Peyer's patch (tissue), 4 donors: Measurements from ENCODE around the gene ZNHIT1. TPM values are rescaled to one million over a fixed set of nuclear protein-coding genes. Genes with fewer than 3 reads are reported as not detected.
"Not testable (repeated sequence)": the region's sequence is repeated elsewhere in the genome, so short reads cannot be mapped to it uniquely, and the experiment has no call there.

Experiments used
- DNase-seq, 3 donors: peaks; one replicate each; pipeline ENCODE4 v3.0.0-alpha.2; 2017 to 2019
- H3K27ac ChIP-seq, 4 donors: fragments of 200-600 bp; sonication (generic); one replicate each; pipeline ENCODE4 v1.5.1; 2016 to 2019
- H3K27me3 ChIP-seq, 2 donors: fragments of 200-600 bp; sonication (generic); one replicate each; pipeline ENCODE4 v1.5.1; 2019
- H3K36me3 ChIP-seq, 3 donors: fragments of 200-600 bp; sonication (generic); one replicate each; pipeline ENCODE4 v1.5.1; 2016 to 2019
- H3K4me1 ChIP-seq, 4 donors: fragments of 200-600 bp; sonication (generic); one replicate each; pipeline ENCODE4 v1.5.1; 2016 to 2019
- H3K4me3 ChIP-seq, 4 donors: fragments of 200-600 bp; sonication (generic); 1 replicate in 3 of 4; 2 replicates in 1 of 4; pipeline ENCODE4 v1.5.1; 2016 to 2019; ENCODE audit warnings: mild to moderate bottlenecking in 1 of 4
- H3K9me3 ChIP-seq, 4 donors: fragments of 200-600 bp; sonication (generic); one replicate each; pipeline ENCODE4 v1.5.1; 2016 to 2019; ENCODE audit warnings: mild to moderate bottlenecking in 1 of 4
- CTCF ChIP-seq, 6 experiments: fragments of 450-650 bp in 4 of 6; fragments of 200-600 bp in 2 of 6; sonication (generic) in 1 of 6; IDR thresholded peaks; one replicate each; pipeline ENCODE4 v1.5.1; 2017 to 2019; ENCODE audit warnings: antibody characterized with exemption in 6 of 6, mild to moderate bottlenecking in 3 of 6, moderate library complexity in 1 of 6
- POLR2A ChIP-seq, 2 donors: fragments of 450-650 bp; IDR thresholded peaks; one replicate each; pipeline ENCODE4 v1.5.1; 2017; ENCODE audit warnings: antibody characterized with exemption in 2 of 2, mild to moderate bottlenecking in 2 of 2, moderate library complexity in 2 of 2
- total RNA-seq, 4 donors: library from RNA; depleted of rRNA; stranded (reverse); fragments of >200 nt; gene quantifications; one replicate each; pipeline ENCODE4 v1.1.0, GENCODE V29; 2016

The ZNHIT1 gene
- total RNA-seq, 4 donors from 2014 or later: 37.1 to 142 (median 110) TPM

DNA sequence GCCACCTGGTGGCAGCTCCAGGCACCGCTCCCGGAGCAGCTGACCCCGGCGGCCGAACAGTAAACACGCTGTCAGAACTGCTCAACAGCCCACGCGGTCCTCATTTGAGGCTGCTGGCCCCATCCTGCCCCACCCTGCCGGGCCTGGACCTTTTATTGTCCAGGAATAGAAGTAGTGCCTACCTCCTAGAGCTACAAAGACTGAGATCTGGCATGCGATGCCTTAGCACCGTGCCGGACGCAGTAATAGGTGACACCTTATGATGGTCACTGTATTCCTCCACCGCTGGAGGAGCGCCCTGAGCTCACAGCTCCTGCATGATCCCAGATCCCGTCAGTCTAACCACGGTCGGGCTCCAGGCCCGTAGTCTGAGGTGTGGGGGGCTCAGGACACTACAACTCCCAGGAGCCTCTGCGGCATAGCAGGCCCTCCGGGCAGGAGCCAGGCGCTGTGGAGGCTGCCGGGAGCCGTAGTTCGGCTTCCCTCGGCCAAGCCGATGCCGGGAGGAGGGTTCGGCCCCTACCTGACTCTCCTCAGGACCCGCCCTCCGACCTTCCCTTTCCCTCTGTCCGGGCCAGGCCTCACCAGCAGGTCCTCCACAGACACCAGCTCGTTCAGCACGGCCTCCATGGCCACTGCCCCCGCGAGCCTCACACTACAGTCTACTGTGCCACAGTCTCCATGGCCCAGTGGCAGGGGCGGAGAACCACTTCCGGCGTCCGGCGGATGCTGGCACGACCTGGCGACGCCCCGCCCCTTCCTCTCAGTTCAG, 26.6 kb downstream of the ZNHIT1 start, which contains the start of gene FIS1:
FIS1 (minus strand) TSS at position 707 of the 772 bp plus-strand sequence; CDS start at position 630, 77 bp downstream.
- Histone ChIP-seq H3K9me3 (no peaks in the 10 kb centered on the region), H3K4me3 (peak within 1 kb of the TSS; percentile 70 to 89 (median 77)), H3K36me3 (peaks cover 0 to 17% (median 0%) of the 10 kb centered on the region in 3 donors), H3K4me1 (peaks cover 0 to 26% (median 12%) of the 10 kb centered on the region in 4 donors), H3K27ac (peak within 1 kb of the TSS; percentile 93 to 96 (median 96)), H3K27me3 (no peaks in the 10 kb centered on the region)
- DNase-seq: peak; percentile 95 to 98 (median 97)
- TF ChIP-seq CTCF (IDR thresholded peaks at IDR 0.05) (peak in 5 of 6 experiments; percentile 90 to 97 (median 96)), POLR2A (IDR thresholded peaks at IDR 0.05) (peak; percentile 76 to 85)

DNA sequence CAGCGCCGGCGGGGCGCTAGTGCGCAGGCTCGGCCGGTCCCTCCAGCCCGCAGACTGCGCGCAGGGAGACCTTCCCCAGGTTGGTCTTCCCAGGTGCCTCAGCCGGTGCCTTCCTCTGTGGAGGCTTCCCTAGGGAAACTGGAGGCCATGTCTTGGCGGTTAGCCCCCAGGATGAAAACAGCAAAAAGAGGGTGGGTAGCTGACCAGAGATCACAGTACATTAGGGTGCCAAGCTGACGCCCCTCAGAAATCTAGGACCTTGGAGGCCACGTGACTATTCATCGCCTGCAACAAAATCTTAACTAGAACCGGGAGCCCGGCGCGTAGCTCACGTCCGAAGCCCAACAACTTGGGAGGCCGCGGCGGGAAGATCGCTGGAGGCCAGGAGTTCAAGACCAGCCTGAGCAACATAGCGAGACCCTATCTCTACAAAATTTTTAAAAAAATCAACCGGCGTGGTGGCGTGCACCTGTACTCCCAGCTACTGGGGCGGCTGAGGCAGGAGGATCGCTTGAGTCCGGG, 27.2 kb downstream of the ZNHIT1 start:
- Histone ChIP-seq H3K9me3 (no peaks in the 10 kb centered on the region), H3K4me3 (peak overlapping the region; percentile 70 to 89 (median 77)), H3K27ac (peak overlapping the region; percentile 93 to 96 (median 96)), H3K27me3 (no peaks in the 10 kb centered on the region), H3K36me3 (peaks cover 0 to 16% (median 0%) of the 10 kb centered on the region in 3 donors), H3K4me1 (peaks cover 0 to 33% (median 12%) of the 10 kb centered on the region in 4 donors)
- peak in 1 of 2 donors; percentile 6 for TF ChIP-seq POLR2A (IDR thresholded peaks at IDR 0.05)
- TF ChIP-seq CTCF (IDR thresholded peaks at IDR 0.05): no peak
- DNase-seq: no peak

- no peak overlapping the region for H3K27ac ChIP-seq
- TF ChIP-seq CTCF (IDR thresholded peaks at IDR 0.05): no peak
- TF ChIP-seq POLR2A (IDR thresholded peaks at IDR 0.05): no peak
- peaks cover 3 to 35% (median 12%) of the 10 kb centered on the region in 4 donors for H3K4me1 ChIP-seq
- H3K9me3 ChIP-seq: no peaks in the 10 kb centered on the region
- peaks cover 0 to 20% (median 0%) of the 10 kb centered on the region in 3 donors for H3K36me3 ChIP-seq
- H3K27me3 ChIP-seq: no peaks in the 10 kb centered on the region
- no peak for DNase-seq
- H3K4me3 ChIP-seq: no peak overlapping the region
Observed at GRCh38 chr7:101248276-101248675, 30.3 kb downstream of the ZNHIT1 start.

- H3K27me3 ChIP-seq: no peaks in the 10 kb centered on the region
- TF ChIP-seq POLR2A (IDR thresholded peaks at IDR 0.05) (no peak), CTCF (IDR thresholded peaks at IDR 0.05) (no peak)
- H3K9me3 ChIP-seq: no peaks in the 10 kb centered on the region
- peaks cover 0 to 20% (median 0%) of the 10 kb centered on the region in 3 donors for H3K36me3 ChIP-seq
- H3K4me1 ChIP-seq: peaks cover 3 to 26% (median 4%) of the 10 kb centered on the region in 4 donors
- H3K4me3 ChIP-seq: no peak overlapping the region
- no peak overlapping the region for H3K27ac ChIP-seq
- DNase-seq: no peak
Observed at GRCh38 chr7:101250324-101250723, 32.4 kb downstream of the ZNHIT1 start.

- Histone ChIP-seq H3K9me3 (no peaks in the 10 kb centered on the region), H3K4me1 (peaks cover 0 to 20% (median 3%) of the 10 kb centered on the region in 4 donors), H3K27ac (peak overlapping the region; percentile 70 to 80 (median 74)), H3K27me3 (no peaks in the 10 kb centered on the region), H3K4me3 (peak overlapping the region; percentile 71 to 84 (median 78)), H3K36me3 (peaks cover 0 to 20% (median 0%) of the 10 kb centered on the region in 3 donors)
- TF ChIP-seq POLR2A (IDR thresholded peaks at IDR 0.05) (peak; percentile 48 to 66), CTCF (IDR thresholded peaks at IDR 0.05) (no peak)
- peak; percentile 96 to 99 (median 98) for DNase-seq
Observed at GRCh38 chr7:101251871-101252659, 34.1 kb downstream of the ZNHIT1 start.

DNA sequence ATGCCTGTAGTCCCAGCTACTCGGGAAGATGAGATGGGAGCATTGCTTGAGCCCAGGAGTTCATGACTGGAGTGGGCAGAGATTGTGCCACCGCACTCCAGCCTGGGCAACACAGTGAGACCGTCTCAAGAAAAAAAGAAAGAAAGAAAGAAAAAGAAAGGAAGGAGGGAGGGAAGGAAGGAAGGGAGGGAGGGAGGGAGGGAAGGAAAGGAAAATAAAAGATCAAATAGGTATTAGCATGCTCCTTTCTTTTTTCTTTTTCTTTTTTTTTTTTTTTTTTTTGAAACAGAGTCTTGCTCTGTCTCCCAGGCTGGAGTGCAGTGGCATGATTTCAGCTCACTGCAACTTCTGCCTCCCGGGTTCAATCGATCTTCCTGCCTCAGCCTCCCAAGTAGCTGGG, 35.2 kb downstream of the ZNHIT1 start:
- not testable (repeated sequence) for DNase-seq, H3K4me3 ChIP-seq, H3K27ac ChIP-seq, H3K9me3 ChIP-seq, H3K27me3 ChIP-seq
- Histone ChIP-seq H3K4me1 (peaks cover 0 to 20% (median 3%) of the 10 kb centered on the region in 4 donors), H3K36me3 (peaks cover 0 to 16% (median 0%) of the 10 kb centered on the region in 3 donors)
